ENCODE results near the gene CHKB.
A peak's percentile ranks its signal among the peaks of the same experiment; 100 is the strongest.

DNA sequence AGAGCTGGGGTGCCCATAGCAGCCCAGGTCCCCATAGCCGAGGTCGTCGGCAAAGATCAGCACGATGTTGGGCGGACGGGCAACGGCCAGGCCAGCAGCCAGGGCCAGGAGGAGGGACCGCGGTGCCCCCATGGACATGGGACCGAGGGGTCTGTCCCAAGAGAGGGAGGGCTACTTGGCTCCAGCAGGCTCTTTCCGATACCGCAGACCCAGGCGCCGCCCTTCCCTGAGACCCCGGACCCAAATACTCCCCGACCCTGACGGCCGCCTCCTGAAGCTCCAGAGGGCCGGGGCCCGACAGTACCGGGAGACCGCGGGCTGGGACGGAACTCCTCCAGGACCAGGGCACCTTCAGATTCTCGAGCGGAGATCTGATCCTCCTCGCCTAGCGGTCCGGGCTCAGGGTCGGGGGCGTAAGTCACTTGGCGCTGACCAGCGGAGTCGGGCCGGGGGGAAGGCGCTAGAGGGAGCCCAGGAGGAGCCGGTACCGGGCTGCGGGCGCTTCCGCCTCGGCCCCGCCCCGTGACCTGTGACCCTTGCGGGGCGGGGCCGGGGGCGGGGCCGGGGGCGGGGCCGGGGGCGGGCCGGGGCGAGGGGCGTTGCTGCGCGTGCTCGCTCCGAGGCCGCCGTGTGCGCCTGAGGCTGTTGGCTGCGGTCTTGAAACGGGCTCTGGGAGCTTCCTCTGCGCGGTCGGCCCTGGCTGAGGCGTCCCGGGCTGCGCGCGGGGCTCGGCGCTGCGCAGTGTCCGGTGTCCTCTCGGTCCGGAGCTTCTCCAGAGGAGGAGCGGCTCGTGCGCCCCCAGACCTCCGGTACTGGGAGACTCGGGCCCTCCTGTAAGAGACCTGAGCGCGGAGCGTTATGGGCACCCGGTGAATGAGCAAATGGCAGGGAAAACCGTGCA, 45.2 kb upstream of the CHKB start, which contains the start of gene ARSA:
- TF ChIP-seq, protein P1, sequence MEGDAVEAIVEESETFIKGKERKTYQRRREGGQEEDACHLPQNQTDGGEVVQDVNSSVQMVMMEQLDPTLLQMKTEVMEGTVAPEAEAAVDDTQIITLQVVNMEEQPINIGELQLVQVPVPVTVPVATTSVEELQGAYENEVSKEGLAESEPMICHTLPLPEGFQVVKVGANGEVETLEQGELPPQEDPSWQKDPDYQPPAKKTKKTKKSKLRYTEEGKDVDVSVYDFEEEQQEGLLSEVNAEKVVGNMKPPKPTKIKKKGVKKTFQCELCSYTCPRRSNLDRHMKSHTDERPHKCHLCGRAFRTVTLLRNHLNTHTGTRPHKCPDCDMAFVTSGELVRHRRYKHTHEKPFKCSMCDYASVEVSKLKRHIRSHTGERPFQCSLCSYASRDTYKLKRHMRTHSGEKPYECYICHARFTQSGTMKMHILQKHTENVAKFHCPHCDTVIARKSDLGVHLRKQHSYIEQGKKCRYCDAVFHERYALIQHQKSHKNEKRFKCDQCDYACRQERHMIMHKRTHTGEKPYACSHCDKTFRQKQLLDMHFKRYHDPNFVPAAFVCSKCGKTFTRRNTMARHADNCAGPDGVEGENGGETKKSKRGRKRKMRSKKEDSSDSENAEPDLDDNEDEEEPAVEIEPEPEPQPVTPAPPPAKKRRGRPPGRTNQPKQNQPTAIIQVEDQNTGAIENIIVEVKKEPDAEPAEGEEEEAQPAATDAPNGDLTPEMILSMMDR (IDR thresholded peaks at IDR 0.05), result peak; percentile 16 to 47 (median 44)
- TF ChIP-seq POLR2A (IDR thresholded peaks at IDR 0.05), result peak; percentile 47 to 53
